Thyroid gland (tissue), 4 donors: Measurements from ENCODE around the gene FAM219B. TPM values are rescaled to one million over a fixed set of nuclear protein-coding genes. Genes with fewer than 3 reads are reported as not detected.

ENCODE experiments used
- DNase-seq, 2 donors: peaks; one replicate each; pipeline ENCODE4 v3.0.0-alpha.2; 2019
- H3K27ac ChIP-seq, 3 donors: fragments of 200-600 bp; sonication (generic); 1 replicate in 2 of 3; 2 replicates in 1 of 3; pipeline ENCODE4 v1.5.1; 2016 to 2019; ENCODE audit warnings: mild to moderate bottlenecking in 1 of 3, moderate library complexity in 1 of 3
- H3K27me3 ChIP-seq: fragments of 200-600 bp; sonication (generic); one replicate; pipeline ENCODE4 v1.5.1; 2019
- H3K36me3 ChIP-seq, 2 donors: fragments of 200-600 bp; sonication (generic); one replicate each; pipeline ENCODE4 v1.5.1; 2016 to 2019
- H3K4me1 ChIP-seq, 2 donors: fragments of 200-600 bp; sonication (generic); one replicate each; pipeline ENCODE4 v1.5.1; 2017 to 2019
- H3K4me3 ChIP-seq, 3 donors: fragments of 200-600 bp; sonication (generic); replicated peaks in 1 of 3; 1 replicate in 2 of 3; 2 replicates in 1 of 3; pipeline ENCODE4 v1.5.1; 2016; ENCODE audit warnings: mild to moderate bottlenecking in 1 of 3
- H3K9me3 ChIP-seq: fragments of 200-600 bp; sonication (generic); one replicate; pipeline ENCODE4 v1.5.1; 2017
- POLR2A ChIP-seq, 2 donors: fragments of 450-650 bp; IDR thresholded peaks; one replicate each; pipeline ENCODE4 v1.6.1; 2017; ENCODE audit warnings: antibody characterized with exemption in 2 of 2, mild to moderate bottlenecking in 2 of 2, moderate library complexity in 1 of 2
- WGBS, 2 donors: methylation state at CpG; one replicate each; pipeline ENCODE4 v1.1.5; 2017; 5-methylcytosine and 5-hydroxymethylcytosine counted together
- intact Hi-C: fragments of 100-400 bp; cut with DNase I; formaldehyde crosslinking; loops from one replicate; pipeline ENCODE4 v1.15.1; 2023
- total RNA-seq, 4 donors: library from RNA; depleted of rRNA; stranded (reverse); fragments of >200 nt; gene quantifications; one replicate each; pipeline ENCODE4 v1.2.3, GENCODE V29; 2016
- TF ChIP-seq, protein P1 (sequence below), 6 experiments: fragments of 200-600 bp in 3 of 6; fragments of 450-650 bp in 3 of 6; sonication (generic) in 3 of 6; IDR thresholded peaks; one replicate each; pipeline ENCODE4 v1.5.1; 2016 to 2019; ENCODE audit warnings: antibody characterized with exemption in 6 of 6, mild to moderate bottlenecking in 2 of 6, inconsistent platforms in 1 of 6, moderate library complexity in 1 of 6

FAM219B gene
- total RNA-seq, result 100 to 1,000 TPM in 1 of 4 donors, 10 to 100 TPM in 3; 72.1 to 136 (median 88.2) TPM

GRCh38 chr15:74906450-74907162, at the start of gene FAM219B:
Gene FAM219B (minus strand): TSS chr15:74906851. CDS start chr15:74906800, 51 bp downstream.
- TF ChIP-seq, protein P1, sequence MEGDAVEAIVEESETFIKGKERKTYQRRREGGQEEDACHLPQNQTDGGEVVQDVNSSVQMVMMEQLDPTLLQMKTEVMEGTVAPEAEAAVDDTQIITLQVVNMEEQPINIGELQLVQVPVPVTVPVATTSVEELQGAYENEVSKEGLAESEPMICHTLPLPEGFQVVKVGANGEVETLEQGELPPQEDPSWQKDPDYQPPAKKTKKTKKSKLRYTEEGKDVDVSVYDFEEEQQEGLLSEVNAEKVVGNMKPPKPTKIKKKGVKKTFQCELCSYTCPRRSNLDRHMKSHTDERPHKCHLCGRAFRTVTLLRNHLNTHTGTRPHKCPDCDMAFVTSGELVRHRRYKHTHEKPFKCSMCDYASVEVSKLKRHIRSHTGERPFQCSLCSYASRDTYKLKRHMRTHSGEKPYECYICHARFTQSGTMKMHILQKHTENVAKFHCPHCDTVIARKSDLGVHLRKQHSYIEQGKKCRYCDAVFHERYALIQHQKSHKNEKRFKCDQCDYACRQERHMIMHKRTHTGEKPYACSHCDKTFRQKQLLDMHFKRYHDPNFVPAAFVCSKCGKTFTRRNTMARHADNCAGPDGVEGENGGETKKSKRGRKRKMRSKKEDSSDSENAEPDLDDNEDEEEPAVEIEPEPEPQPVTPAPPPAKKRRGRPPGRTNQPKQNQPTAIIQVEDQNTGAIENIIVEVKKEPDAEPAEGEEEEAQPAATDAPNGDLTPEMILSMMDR (IDR thresholded peaks at IDR 0.05), result no peak
- TF ChIP-seq POLR2A (IDR thresholded peaks at IDR 0.05), result peak; percentile 64 to 93
- WGBS, 2 donors, result 0 to 1% methylated on average over 19 to 46 of the region's 74 CpGs
- Histone ChIP-seq H3K4me3 (peak within 1 kb of the TSS; percentile 21 to 98 (median 96)), H3K27ac (peak within 1 kb of the TSS; percentile 87 to 97 (median 93)), H3K27me3 (no peaks in the 10 kb centered on the region), H3K36me3 (peaks cover 12 to 21% of the 10 kb centered on the region in 2 donors), H3K9me3 (no peaks in the 10 kb centered on the region), H3K4me1 (peaks cover 10 to 19% of the 10 kb centered on the region in 2 donors)
- intact Hi-C loops, result loop anchor here (2.0 to 10.0 kb wide), 2 partner anchors 48 to 134 kb away; partner anchors contain the start of gene RPP25
- DNase-seq, result peak; percentile 93 to 96

- Histone ChIP-seq H3K36me3 (no peaks in the 10 kb centered on the region), H3K4me1 (peaks cover 49 to 56% of the 10 kb centered on the region in 2 donors)
Measured at GRCh38 chr15:74955796-74956647, 49.4 kb upstream of the FAM219B start.

DNA sequence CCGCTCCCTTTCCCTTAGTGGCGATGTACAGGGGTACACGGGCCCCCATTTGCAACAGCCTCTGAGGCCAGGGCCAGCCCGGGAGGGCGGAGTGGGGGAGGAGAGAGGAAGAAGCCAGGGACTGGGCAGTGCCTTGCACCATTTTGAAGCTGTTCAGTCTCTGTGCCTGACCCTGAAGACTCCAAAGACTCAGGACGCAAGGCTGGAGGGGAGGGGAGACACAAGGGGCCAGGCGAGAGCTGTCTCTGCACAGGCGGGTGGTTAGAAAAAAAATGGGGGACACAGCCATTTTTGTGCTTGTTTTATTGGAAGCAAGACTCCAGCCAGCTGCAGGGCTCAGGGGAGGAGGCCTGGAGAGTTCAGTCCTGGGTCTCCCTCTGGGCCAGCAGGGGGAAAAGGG, 48.4 kb upstream of the FAM219B start:
- Histone ChIP-seq H3K27me3 (no peaks in the 10 kb centered on the region), H3K9me3 (no peaks in the 10 kb centered on the region), H3K36me3 (no peaks in the 10 kb centered on the region), H3K27ac (peak overlapping the region in 1 of 3 donors; percentile 88), H3K4me3 (peak overlapping the region in 1 of 3 donors; percentile 90), H3K4me1 (peaks cover 44 to 49% of the 10 kb centered on the region in 2 donors)
- DNase-seq, result no peak
- TF ChIP-seq, protein P1 (IDR thresholded peaks at IDR 0.05), result no peak
- no peak for TF ChIP-seq POLR2A (IDR thresholded peaks at IDR 0.05)
- 79 to 82% methylated on average over 8 of the region's 8 CpGs for WGBS, 2 donors
- intact Hi-C loops, result loop anchor here (5.0 to 10.0 kb wide), 2 partner anchors 50 to 323 kb away; partner anchors contain the start of gene FAM219B

More at GRCh38 chr15:74955796-74956647, 49.4 kb upstream of the FAM219B start:
- WGBS, 2 donors, result 37 to 57% methylated on average over 20 to 23 of the region's 88 CpGs
- DNase-seq, result peak; percentile 89
- Histone ChIP-seq H3K27ac (peak overlapping the region; percentile 88 to 97 (median 92)), H3K9me3 (no peaks in the 10 kb centered on the region), H3K27me3 (no peaks in the 10 kb centered on the region), H3K4me3 (peak overlapping the region; percentile 34 to 90 (median 75))
- no peak for TF ChIP-seq POLR2A (IDR thresholded peaks at IDR 0.05)
- TF ChIP-seq, protein P1 (IDR thresholded peaks at IDR 0.05), result peak in 5 of 6 experiments; percentile 19 to 48 (median 39)
- intact Hi-C loops, result loop anchor here (5.0 to 10.0 kb wide), 2 partner anchors 51 to 324 kb away; partner anchors contain the start of gene FAM219B

GRCh38 chr15:74954515-74954914, 47.9 kb upstream of the FAM219B start:
- Histone ChIP-seq H3K36me3 (no peaks in the 10 kb centered on the region), H3K27me3 (no peaks in the 10 kb centered on the region), H3K9me3 (no peaks in the 10 kb centered on the region), H3K27ac (peak overlapping the region in 1 of 3 donors; percentile 18), H3K4me1 (peaks cover 39 to 45% of the 10 kb centered on the region in 2 donors), H3K4me3 (no peak overlapping the region)
- DNase-seq, result no peak
- intact Hi-C loops, result loop anchor here (5.0 to 10.0 kb wide), 2 partner anchors 50 to 182 kb away; partner anchors contain the start of gene FAM219B
- TF ChIP-seq POLR2A (IDR thresholded peaks at IDR 0.05), result no peak

DNA sequence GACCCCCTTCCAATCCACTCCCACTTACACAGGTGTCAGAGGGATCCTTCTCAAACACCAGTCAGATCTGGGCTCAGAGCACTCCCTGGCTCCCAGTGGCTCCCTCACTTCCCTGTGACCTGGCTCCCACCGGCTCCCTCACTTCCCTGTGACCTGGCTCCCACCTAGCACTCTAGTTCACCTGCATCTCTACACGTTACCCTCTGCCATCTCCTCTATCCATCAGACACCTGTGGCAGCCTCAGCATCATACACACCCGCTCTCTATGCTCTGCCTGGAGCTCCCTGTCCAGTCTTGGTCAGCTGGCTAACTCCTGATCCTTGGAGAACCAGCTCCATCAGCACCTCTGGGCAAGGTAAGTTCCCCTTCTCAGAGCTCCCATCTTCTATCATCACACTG, 44.4 kb upstream of the FAM219B start:
- H3K4me1 ChIP-seq, result peaks cover 17 to 24% of the 10 kb centered on the region in 2 donors
- H3K9me3 ChIP-seq, result no peaks in the 10 kb centered on the region
- H3K36me3 ChIP-seq, result no peaks in the 10 kb centered on the region
- TF ChIP-seq POLR2A (IDR thresholded peaks at IDR 0.05), result no peak
- no peaks in the 10 kb centered on the region for H3K27me3 ChIP-seq
- WGBS, 2 donors, result 65 to 74% methylated on average over 3 of the region's 3 CpGs
- no peak overlapping the region for H3K27ac ChIP-seq
- intact Hi-C loops, result loop anchor here (5.0 to 10.0 kb wide), 2 partner anchors 46 to 179 kb away; partner anchors contain the start of gene FAM219B
- no peak for DNase-seq
- no peak overlapping the region for H3K4me3 ChIP-seq
